Nucleus accumbens (tissue), 56 donors: ENCODE results near the gene AASDH.
A peak's percentile ranks its signal among the peaks of the same experiment; 100 is the strongest.
"Not testable (repeated sequence)": the region's sequence is repeated elsewhere in the genome, so short reads cannot be mapped to it uniquely, and the experiment has no call there.

ENCODE experiments used
- DNase-seq, 56 donors: peaks; one replicate each; lab custom pipeline; 2025; lab: John Stamatoyannopoulos, UW

Gene AASDH

DNA sequence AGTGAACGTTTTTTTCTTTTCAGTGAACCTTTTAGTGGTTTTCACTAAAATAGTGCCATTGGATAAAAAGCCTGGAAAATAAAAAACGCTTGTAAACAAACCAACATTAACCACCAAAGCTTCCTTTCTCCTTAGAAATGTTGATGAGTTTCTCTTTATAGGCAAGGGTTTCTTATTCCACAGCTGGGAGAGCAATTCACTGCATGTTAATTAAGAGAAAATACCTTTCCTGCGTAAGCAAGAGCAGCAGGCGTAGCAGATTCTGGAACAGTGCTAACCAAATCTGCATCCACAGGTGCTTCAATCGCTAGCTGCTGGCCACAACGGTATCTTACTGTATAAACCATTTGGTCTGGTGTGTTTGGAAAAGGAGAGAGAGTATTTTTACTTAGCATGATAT lies 13.3 kb upstream of the AASDH start:
- no peak for DNase-seq

DNA sequence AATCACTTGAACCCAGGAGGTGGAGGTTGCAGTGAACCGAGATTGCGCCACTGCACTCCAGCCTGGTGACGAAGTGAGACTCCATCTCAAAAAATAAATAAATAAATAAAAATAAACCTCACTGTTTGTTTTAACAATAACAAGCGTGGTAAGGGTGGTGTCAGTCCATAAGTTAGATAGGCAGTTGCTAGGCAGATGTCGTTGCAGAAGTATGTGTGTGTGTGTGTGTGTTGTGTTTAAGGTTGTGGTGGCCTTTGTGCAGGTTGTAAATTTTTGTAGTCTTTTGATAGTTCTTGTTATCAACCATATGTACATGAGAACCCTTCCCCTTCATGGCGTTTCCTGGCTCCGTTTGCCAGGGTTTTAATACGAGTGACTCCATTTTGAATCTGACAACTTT lies 4.0 kb upstream of the AASDH start:
- DNase-seq = no peak

DNA sequence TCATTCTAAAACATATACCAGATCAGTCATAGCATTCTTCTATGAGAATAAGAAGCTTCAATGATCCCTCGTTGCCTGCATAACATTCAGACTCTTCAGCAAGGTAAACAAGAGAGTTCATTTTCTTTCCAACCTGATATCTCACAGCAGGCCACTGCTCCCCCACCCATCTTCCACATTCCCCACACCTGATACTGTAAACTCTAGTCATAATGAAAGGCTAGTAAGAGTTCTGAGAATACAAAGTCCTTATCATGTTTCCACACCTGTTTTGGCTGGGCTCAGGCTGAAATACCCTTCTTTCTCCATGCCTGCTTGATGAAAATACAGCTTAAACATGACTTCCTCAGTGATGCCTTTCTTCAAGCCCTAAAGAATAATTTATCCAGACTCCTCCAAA lies 2.3 kb upstream of the AASDH start:
- DNase-seq = no peak

DNA sequence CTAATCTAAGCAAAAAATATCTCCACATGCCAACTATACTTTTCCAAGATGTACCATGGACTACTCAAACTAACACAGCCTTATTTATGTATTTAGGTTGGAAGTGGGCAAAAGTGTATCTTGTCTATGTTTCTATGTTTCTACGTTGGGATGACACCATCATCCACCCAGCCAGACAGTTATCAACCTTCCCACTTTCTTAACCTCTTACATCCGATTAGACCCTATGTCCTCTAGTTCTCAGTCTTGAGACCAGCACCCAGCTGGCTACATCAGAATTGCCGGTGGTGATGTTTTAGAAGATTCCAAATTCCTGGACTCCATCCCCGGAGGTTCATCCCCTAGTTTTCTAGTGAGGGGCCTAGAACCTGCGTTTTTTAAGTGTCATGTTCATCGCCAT lies 1.0 kb upstream of the AASDH start:
- no peak for DNase-seq

DNA sequence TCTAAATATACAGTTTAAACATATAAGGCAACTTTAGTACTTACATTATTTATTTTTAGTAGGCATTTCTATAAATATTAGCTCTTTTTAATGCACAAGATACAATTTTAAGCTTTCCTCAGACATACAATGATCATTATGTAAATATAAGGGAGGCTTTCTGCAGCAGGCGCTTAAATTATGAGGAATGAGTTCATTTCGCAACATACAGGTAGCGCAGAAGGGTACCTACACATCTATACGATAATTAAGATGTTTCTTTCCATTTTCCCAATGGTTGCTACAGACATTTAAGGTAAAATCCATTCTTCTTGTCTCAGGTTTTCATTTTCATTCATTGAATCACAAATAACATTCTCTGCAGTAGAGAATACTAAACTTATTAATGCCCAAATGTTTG lies 1.2 kb downstream of the AASDH start:
- DNase-seq = no peak

DNA sequence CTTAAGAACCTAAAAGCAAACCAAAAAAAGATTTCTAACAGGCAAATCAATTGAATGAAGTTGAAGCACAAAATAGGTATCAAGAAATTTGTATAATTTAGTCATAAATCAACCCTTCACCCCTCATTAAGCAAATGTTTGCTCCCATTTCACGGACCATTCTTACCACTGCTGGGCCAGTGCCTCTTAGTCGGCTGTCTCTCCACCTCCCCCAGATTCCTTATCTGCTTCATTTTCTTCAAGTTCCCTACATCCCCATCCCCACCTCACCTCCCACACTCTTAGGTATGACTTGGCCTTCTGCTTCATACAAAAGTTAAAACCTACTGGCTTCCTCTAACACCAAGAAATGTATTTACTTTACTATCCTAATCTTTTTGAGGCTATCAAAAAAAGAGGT lies 11.8 kb downstream of the AASDH start:
- no peak for DNase-seq

DNA sequence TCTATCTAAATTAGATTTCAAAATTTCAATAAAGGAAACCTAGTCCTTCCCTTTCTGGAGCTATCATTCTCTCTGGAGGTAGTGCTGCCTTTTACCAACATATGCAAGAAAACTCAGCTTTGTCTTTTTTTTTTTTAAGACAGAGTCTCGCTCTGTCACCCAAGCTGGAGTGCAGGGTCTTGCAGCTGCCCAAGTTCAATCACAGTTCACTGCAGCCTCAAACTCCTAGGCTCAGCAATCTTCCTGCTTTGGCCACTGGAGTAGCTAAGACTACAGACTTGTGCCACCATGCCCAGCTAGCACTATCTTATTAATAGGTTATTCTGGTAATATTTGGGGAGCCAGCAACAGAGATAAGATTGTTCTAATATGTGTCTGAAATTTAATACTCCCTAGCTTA lies 12.3 kb downstream of the AASDH start:
- DNase-seq = no peak

DNA sequence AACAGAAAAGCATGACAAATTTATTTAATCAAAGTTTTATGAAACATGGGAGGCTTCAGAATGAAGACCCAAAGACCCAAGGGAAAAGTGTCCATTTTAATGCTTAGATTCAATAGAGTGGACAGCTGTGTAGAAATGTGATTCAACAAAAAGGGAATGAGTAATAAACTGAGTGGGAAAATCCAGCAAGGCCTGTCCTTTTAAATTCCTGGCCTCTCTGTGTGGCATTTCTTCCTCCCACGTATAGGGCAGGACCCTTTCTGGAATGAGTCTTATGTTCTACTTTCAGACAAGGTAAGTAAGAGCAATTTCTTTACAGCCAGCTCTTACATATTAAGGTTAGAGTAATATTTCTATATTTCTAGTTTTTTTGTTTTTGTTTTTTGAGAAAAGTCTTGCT lies 14.5 kb downstream of the AASDH start:
- DNase-seq = no peak

DNA sequence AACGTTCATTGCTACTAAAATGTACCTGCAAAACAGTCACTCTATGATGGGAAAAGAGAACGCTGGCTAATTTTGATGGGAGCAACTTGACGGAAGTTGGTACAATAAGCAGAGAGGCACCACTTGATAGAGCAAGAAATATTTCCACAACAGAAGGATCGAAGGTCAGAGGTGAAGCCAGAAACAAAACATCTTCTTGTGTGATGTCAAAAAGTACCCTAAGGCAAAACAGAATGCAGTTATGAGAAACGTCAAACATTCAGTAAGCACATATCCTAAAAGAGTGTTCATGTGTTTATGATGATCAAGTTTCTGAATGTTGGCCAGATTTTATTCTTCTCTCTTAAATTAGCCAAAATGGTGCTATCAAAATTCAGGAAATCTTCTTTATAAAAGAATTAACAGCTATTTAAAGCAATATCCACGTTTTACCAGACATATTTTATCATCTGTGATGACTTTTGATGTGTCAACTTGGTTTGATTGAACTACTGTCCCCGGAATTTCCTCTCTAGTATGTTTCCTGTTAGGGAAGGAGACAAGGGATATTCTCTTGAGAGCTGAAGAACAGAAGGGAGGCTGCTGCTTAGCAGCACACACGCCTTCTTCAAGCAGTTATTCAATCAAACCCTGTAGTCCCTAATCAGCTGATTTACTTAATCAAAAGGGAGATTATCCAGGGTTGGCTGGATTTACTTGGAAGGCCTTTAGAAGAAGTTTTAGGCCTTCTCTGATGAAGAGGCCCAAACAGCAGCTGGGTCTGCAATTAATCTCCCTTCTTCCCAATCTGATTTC lies 15.7 kb downstream of the AASDH start:
- no peak for DNase-seq

DNA sequence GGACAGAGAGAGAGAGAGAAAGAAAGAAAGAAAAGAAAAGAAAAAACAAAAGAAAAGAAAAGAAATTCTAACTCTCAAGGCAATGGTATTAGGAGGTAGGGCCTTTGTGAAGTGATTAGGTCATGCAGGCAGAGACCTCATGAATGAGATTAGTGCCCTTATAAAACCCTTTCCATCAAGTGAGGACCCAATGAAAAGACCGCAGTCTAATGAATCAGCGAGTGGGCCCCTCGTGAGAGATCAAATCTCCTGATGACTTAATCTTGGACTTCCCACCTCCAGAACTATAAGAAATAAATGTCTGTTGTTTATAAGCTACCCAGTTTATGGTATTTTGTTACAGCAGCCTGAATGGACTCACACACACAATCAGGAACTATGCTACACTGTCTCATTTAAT lies 16.9 kb downstream of the AASDH start:
- DNase-seq = no peak

DNA sequence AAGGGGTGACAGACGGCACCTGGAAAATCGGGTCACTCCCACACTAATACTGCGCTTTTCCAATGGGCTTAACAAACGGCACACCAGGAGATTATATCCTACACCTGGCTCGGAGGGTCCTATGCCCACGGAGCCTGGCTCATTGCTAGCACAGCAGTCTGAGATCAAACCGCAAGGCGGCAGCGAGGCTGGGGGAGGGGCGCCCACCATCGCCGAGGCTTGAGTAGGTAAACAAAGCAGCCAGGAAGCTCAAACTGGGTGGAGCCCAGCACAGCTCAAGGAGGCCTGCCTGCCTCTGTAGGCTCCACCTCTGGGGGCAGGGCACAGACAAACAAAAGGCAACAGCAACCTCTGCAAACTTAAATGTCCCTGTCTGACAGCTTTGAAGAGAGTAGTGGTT lies 24.3 kb downstream of the AASDH start:
- DNase-seq = not testable (repeated sequence)

DNA sequence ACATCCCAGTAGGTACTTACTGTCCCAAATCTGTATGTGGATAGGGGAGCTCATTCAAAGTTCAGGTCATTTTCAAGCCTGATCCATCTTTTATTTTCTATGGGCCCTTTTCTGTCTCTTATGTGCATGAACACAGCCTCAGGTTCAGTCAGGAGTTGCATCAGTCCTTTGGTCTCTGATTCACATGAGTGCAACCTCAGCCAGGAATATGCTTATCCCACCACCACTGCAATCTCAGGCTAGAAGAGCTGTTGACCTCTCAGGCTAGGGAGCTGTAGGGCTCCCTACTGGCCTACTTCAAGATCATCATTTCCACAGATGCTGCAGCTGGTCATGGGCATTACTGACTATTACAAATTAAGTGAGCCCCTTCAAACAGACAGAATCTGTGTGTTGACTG lies 27.2 kb downstream of the AASDH start:
- no peak for DNase-seq

DNA sequence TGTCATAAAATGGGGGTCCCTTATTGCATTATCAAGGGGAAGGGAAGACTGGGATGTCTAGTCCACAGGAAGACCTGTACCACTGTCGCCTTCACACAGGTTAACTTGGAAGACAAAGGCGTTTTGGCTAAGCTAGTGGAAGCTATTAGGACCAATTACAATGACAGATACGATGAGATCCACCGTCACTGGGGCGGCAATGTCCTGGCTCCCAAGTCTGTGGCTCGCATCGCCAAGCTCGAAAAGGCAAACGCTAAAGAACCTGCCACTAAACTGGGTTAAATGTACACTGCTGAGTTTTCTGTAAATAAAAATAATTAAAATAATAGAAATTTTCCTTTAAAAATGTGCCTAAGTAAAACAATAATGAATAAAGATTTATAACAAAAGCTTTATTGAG lies 30.6 kb downstream of the AASDH start:
- no peak for DNase-seq

DNA sequence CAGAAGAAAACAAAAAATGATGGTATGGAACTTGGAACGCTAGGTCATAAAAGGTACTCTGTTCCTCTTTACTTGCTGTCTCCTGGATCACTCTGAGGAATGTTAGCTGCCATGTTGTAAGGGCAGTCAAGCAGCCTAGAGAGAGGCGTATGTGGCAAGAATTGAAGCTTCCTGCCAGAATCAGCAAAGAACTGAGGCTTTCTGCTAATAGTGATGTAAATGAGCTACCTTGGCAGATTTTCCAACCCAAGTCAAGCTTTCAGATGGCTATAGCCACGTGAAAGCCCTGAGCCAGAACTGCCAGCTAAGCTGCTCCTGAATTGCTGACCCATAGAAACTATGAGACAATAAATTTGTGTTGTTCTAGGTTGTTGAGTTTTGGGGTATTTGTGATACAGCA lies 38.7 kb downstream of the AASDH start:
- DNase-seq = peak in 18 of 56 donors; percentile 1 to 49 (median 10)

DNA sequence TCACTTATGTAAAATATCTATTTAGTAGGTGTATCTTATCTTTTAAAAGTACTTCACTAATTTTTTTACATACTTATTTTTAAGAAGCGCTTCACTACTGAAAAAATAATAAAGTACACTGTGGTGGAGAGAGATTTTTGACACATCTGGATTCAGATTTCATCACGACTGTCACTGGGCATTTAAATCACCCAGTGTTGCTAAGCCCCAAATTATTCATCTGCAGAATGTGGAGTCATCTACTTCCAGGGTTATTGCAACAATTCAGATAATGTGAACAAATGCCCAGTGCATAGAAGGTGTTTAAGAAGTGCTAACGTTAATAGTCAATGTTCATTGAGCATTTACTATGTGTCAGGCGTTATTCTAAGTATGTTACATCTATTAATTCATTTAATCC lies 41.8 kb downstream of the AASDH start:
- DNase-seq = no peak

DNA sequence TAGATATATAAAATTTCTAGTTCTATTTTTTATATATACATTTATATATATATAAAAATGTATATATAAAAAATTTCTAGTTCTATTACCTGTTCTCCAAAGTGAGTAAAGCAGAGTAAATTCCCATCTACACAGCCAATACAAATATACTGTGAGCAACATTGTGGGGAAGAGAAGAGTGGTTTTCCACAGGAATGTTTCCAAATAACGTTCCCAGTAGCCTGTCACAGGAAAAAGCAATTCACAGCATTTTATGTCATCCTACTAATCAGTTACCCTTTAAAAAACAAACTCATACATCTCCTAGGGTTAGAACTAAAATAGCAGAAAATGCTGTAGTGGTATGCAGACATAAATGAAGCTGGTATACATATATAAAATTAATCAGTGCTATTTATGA lies 44.5 kb downstream of the AASDH start:
- DNase-seq = no peak

DNA sequence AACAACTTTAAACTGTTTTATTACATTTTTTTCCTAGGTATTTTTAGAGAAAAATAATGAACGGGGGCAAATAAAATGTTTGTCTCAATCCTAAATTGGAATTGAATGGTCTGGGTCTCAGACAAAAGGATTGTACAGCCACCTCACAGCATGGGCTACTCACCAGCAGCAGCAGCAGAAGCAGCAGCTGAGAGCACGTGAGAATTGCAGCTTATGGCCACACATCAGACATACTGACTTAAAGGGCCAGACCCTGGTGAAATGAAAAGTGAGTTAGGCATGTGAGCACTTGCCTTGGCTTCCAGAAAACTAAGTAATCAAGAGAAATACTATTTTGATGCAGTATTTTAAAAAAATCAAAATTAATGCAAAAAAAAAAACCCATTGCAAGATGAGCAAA lies 56.6 kb downstream of the AASDH start:
- no peak for DNase-seq

DNA sequence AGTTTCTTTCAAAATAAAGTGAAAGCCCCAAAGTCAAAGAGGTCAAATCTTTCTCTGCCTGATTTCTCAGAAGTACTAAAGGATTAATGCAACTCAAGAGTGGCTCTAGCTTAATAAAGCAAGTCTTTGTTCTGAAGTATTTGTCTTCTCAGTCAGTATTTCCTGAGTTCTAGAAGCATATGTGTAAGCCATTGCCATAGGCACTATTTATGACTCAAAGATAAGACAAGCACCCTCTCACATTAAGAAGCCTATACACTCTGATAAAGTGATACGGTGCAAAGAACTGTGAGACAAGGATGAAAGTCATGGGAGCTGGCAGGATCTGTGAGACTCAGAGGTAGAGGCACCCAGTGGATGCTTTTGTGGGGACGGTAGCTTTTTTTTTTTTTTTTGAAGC lies 60.9 kb downstream of the AASDH start:
- no peak for DNase-seq

DNA sequence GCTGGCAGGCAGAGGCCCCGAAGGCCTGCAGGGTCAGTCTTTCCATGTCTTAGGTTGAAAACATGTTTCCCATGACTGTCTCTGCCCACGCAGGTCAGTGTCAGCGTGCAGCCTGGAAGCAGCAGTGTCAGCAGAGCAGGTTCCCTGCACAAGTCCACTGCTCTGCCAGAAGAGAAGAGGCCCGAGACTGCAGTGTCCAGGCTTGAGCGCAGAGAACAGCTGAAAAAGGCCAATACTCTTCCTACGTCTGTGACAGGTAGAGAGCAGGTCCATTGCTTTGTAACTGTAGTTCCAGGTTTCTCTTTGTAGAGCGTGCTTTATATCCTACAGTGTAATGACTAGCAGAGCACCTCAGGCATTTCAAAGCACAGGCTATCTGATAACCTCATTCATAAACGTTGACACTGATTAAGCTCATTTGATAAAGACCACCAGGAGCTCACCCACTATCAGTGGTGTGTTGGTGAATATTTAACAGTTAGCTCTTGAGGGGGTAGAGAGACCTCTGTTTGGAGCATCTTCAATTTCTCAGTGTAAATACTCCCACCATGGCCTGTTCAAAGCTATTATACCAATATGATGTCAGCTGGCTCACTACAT lies 63.2 kb downstream of the AASDH start:
- no peak for DNase-seq

DNA sequence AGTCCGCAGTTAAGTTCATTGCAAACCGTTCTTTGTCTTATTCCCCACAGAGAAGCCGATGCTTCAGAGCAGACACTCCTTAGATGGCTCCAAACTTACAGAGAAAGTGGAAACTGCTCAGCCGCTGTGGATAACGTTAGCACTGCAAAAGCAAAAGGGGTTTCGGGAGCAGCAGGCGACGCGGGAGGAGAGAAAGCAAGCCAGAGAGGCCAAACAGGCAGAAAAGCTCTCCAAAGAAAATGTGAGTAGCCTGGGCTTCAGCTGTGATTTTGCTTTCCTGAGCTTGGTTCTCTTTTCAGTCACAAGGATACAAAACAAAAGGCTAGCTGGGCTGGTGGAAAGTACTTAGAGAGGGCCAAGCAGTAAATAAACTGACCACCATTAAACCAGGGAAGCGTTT lies 64.0 kb downstream of the AASDH start:
- DNase-seq = peak in 10 of 56 donors; percentile 3 to 41 (median 22)

DNA sequence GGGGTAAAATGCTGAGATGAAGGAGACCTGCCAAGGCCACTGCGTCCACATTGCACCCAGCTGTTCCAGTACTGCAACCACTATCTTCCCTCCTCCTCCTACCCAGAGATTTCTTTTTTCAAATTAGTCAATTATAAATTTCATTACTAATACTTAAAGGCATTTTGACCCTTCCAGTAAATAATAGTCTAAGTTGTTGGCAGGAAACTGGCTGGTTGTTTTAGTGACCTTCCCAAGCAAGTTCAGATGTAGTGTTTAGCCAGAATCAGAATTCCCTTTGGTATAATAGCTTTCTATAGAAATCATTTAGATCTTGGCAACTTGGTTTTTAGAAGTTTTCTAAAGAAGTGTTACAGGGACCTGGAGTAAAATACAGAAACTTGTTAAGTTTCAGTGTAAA lies 66.0 kb downstream of the AASDH start:
- no peak for DNase-seq

DNA sequence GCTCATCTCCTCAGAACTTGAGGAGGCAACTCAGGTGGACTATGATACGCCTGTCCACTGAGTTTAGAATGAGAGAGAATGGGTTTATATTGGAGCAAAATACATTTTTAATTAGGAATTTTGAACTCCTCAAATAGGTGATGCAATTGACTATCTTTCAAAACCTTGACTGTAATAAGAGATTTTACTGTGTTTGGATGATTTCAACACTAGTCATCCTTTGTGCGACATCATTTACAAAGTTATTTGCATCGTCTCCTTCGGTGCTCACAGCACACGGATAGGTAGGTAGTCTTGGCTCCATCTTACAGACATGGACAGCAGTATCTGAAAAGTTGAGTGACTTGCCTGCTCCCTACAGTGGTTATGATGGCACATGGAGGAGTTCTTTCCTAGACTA lies 67.0 kb downstream of the AASDH start:
- DNase-seq = no peak

DNA sequence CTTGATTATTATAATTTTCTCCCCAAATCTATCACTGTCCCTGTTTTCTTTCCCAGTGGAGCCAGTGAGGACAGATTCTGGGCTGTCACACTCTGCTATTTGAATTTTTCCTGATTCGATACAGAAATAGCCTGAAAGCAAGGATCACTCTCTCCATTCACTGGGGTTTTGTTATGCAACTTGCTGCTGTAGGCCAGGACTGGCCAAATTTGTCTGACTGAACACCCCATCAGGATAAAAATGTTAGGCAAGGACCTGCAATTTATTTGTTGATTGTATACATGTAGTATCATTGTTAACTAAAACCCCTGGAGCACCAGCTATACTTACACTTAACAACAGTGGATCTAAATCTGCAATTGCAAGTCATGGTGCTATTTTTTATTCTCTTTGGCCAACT lies 68.7 kb downstream of the AASDH start:
- no peak for DNase-seq
